HG02642 (cell line): ENCODE measurements around the gene EFCAB5.
"Not testable (repeated sequence)": the region's sequence is repeated elsewhere in the genome, so short reads cannot be mapped to it uniquely, and the experiment has no call there.

Source experiments
- ATAC-seq: cut with Tn5 transposase; IDR thresholded peaks from one replicate; pipeline ENCODE4 v1.9.1; 2021; ENCODE audit warnings: mild to moderate bottlenecking; ENCODE audit not compliant: unreplicated experiment, poor library complexity

The EFCAB5 gene

DNA sequence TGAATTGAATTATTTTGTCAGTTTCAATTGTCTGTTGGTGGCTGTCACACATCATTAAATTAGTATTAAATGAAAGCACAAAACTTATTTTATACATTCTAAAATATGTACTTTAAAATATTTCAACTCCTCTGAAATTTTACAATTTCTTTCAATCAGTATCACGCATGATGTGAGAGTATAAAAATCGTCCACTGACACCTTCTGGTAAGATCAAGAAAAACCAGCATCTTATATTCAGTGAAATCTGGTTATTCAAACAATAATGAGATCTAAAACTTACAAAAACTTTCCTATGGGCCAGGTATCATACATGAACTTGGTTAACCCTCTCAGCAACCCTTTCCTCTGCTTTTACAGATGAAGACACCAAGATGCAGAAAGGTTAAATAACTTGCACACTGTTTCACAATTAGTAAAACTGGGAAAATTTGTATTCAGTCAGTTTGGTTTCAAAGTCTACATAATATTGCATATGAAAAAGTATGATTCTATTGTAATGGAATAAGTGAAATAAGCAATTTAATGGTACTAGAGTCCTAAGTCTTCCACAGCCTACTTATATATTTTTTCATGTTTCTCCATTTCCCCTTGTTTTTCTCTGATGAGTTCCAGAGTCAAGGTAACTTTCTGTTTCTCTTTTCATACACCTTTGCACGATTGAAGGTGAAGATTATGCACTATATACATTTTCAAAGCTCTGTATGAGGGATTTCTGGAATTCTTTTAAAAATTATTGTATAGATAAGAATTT, 58.7 kb downstream of the EFCAB5 start:
- no peak for ATAC-seq

DNA sequence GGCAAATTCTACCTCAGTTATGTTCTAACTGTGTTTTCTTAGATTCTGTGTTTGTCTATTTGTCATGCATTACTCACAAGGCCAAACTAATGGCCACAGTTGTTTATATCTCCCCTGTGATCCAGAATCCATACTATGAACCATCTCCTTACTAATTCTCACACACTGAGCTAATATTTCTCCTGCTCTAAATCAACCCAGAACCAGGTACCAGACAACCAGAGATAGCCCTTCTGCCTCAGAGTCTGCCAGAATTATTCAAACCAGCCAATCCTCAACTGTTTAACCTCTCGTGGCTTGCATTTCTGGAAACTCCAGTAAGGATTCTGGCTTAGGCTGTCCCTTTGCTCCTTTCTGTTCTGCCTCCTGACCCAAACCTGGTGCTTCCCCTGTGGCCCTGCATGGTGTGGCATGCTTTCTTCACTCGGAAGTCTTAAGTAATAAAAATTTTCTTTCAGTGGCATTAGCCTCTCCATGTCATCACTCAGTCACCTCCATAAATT, 59.4 kb downstream of the EFCAB5 start:
- ATAC-seq, result no peak

DNA sequence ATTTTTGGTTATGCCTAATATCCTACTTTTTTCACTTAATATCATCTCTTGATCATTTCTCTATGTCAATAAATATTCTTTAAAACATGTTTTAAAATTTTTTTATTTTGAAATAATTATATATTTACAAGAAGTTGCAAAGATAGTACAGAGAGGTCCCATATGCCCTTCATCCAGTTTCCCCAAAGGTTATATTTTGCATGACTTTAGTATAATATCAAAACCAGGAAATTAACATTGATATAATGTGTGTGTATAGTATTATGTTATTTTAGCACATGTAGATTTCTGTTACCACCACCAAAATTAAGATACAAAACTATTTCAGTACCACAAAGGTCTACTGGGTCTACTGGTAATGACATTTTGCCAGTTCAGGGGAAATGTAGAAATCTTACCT, 60.7 kb downstream of the EFCAB5 start:
- no peak for ATAC-seq

DNA sequence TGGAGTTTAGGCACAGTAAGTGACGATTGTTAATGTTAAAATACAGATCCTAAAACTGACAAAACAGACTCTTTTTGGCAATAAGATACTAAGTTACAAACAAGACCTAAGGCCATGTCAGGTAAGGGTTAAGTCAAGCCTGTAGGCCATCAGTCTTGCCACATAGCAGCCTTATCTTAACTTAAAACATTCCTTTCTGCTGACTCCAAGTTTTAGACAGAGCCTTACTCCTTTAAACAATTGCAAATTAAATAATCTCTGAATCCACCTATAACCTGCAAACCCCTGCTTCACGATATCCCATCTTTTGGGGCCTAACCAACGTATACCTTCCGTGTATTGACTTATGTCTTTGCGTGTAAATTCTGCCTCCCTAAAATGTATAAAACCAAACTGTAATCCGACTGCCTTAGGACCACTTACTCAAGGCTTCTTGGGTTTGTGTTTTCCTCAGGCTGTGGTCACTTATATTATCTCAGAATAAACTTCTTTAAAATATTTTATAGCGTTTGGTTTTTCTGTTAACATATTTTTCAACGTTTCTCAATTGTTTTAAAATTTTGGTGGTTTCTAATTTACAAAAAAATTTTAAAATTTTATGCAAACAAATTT, 64.4 kb downstream of the EFCAB5 start:
- no peak for ATAC-seq

DNA sequence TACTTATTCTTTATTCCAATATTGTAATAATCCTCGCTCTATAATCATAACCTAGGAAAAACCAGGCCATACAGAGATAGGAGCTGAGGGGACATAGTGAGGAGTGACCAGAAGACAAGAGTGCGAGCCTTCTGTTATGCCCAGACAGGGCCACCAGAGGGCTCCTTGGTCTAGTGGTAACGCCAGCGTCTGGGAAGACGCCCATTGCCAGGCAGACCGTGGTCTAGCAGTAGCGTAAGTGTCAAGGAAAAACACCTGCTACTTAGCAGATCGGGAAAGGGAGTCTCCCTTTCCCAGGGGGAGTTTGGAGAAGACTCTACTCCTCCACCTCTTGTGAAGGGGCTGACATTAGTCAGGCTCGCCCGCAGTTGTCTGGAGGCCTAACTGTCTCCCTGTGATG, 70.5 kb downstream of the EFCAB5 start:
- not testable (repeated sequence) for ATAC-seq

DNA sequence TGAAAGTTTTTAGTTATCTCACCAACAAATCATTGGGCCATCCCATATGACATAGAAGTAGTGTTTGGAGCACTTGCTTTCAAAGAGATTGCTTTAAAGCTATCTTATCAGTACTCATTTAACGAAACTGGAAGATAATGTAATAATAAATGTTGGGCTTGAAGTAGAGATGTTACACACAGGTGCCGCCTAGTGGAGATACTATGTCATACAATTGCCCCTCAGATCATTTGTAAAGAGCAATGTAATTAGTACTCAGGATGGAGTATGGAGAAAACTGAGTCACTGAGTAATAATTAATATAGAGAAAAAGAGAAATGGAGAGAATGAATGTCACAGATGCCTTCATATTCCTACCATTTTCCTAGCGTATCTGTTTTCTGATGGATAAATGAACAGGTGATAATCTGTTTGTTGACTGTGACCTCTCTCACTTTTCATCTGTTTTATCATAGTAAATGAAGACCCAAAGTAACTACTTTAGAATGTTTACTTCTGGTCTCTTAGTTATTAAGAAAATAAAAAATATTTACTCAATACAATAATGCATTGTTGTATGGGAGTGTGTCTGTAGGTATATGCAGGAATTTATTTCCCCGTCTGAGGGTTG, 80.4 kb downstream of the EFCAB5 start:
- no peak for ATAC-seq

DNA sequence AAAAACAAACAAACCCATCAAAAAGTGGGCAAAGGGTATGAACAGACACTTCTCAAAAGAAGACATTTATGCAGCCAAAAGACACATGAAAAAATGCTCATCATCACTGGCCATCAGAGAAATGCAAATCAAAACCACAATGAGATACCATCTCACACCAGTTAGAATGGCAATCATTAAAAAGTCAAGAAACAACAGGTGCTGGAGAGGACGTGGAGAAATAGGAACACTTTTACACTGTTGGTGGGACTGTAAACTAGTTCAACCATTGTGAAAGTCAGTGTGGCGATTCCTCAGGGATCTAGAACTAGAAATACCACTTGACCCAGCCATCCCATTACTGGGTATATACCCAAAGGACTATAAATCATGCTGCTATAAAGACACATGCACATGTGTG, 83.9 kb downstream of the EFCAB5 start:
- ATAC-seq, result not testable (repeated sequence)

DNA sequence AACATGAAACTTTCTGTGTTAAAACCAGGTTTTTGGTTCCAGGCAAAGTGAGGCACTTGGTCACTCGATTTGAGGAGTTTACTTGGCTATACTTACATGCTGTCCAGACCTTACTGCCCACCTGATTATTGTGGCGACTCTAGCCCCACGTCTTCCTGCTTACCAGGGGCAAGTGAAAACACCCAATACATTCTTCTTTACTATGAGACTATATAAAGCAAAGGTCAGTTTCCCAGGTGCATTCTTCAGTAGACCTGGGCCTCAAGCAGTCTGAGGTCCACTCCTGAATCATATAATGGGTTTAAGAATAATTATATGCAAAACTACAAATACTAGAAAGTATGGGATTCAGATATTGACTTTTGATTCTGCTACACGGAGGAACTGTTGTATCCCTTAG, 86.2 kb downstream of the EFCAB5 start:
- no peak for ATAC-seq

DNA sequence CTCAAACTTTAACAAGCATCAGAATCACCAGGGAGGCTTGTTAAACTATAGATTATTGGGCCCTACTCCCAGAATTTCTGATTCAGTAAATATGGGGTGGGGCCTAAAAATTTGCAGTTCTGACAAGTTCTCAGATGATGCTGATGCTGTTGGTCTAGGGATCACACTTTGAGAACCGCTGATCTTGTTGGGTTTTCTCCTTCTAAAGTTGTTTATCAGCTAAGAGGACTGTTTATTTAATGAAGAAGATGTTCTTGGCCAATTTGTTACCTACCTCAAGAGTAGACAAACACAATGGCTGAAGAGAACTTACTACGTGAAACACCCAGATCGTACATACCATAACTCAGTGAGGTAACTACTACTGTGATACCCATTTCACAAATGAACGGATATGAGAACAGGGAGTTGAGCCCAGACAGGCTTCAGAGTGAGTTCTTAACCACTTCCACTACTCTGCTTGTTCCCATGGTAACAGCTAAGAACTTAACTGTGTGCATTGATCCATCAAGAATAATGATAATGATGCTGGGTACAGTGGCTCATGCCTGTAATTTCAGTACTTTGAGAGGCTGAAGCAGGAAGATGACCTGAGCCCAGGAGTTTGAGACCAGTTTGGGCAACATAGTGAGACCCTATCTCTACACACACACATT, 89.9 kb downstream of the EFCAB5 start:
- no peak for ATAC-seq

DNA sequence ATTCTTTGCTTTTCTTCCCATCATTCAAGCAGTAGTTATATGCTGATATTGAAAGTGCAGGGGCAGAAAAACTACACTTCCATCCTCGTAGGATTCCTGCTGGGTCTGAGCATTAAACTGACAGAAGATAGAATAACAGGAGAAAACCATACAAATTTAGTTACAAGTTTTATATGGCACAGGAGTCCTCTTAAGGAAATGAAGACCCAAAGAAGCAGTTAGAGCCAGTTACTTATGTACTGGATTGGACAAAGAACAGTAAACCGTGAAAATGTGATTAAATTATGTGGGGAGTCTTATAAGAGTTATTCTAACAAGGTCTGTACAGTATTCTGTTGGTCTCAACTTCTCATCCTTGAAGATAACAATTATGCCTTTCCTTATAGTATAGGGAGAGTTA, 93.9 kb downstream of the EFCAB5 start:
- no peak for ATAC-seq

DNA sequence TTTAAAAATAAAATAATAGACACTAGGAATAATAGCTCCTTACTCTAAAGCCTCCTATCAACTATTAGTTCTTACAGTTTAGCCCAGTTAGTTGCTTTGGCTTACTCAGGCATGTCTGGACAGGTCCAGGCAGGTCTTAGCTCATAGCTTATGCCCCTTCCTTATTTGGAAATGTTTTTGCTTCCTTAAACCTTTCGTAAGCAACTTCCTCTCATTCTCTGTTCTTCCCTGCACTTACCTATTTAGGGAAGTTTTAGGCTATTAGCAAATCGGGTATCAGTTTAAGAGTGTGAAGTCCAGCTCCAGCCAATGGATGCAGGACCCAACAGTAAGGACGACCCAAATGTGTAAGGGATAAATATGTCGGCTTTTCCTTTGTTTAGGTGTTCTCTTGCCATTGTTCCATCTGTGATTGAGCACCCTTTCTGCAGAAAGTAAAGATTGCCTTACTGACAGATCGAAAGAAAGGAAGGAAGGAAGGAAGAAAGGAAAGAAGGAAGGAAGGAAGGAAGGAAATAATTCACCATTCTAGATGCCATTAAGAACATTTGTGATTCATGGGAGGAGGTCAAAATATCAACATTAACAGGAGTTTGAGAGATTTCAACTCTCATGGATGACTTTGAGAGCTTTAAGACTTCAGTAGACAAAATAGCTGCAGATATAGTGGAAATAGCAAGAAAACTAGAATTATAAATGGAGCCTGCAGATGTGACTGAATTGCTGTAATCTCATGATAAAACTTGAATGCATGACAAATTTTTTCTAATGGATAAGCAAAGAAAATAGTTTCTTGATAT, 99.5 kb downstream of the EFCAB5 start:
- ATAC-seq, result not testable (repeated sequence)

DNA sequence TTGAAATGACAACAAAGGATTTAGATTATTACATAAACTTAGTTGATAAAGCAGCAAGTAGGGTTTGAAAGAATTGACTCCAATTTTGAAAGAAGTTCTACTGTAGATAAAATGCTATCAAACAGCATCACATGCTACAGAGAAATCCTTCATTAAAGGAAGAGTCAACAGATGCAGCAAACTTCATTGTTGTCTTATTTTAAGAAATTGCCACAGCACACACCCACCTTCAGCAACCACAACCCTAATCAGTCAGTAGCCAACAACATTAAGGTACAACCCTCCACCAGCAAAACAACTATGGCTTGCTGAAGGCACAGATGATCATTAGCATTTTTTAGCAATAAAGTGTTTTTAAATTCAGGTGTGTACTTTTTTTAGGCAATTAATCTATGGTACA, 100.1 kb downstream of the EFCAB5 start:
- no peak for ATAC-seq

DNA sequence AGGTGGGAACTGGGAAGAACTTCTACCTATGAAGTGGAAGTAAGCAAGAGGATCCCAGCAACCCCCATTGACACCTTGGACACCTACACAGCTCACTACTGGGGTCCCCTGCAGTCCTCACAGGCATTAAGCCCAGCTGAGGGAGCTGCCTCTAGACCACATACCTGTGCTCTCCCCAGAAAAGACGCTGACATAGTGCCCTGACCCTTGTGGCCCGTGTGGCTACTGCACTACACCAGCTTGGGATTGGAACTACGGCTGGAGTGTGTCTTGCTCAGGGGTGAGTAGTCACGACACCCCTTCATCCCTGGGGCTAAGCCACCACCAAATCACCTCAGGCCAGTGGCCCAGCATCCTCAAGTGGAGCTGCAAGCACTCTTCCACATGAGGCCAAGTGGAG, 120.9 kb downstream of the EFCAB5 start:
- ATAC-seq, result no peak

DNA sequence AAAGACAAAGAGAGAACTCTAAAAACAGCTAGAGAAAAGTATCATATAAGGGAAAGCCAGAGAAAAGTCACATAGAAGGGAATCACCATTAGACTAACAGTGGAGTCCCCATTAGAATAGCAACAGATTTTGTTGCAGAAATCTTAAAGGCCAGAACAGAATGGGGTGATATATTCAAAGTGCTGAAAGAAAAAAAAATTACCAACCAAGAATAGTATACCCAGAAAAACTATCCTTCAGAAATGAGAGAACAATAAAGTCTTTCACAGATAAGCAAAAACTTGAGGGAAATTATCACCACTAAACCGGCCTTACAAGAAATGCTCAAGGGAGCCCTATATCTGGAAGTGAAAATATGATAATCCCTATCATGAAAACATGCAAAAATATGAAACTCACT, 123.3 kb downstream of the EFCAB5 start:
- no peak for ATAC-seq

DNA sequence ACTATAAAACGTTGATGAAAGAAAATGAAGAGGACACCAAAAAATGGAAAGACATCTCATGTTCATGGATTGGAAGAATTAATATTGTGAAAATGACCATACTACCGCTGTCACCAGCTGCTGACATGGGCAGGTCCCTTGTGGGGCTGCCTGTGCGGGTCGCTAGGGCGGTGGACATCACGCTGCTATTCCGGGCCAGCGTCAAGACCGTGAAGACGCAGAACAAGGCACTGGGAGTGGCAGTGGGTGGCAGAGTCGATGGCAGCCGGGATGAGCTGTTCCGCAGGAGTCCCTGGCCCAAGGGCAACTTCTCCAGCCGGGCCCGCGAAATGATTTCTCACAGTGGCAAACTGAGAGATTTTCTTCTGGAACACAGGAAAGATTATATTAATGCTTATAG, 127.0 kb downstream of the EFCAB5 start:
- no peak for ATAC-seq

DNA sequence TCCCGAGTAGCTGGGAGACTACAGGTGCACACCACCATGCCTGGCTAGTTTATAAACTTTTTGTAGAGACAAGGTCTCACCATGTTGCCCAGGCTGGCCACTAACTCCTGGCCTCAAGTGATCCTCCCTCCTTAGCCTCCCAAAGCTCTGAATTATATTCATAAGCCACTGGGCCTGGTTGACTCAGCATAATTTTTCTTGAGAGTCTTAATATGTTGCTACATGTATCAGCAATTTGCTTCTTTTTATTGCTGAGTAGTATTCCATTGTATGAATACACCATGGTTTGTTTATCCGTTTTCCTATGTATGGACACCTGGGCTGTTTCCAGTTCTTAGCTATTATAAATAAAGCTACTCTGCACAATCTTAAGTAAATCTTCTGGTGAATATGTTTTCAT, 132.8 kb downstream of the EFCAB5 start:
- no peak for ATAC-seq

DNA sequence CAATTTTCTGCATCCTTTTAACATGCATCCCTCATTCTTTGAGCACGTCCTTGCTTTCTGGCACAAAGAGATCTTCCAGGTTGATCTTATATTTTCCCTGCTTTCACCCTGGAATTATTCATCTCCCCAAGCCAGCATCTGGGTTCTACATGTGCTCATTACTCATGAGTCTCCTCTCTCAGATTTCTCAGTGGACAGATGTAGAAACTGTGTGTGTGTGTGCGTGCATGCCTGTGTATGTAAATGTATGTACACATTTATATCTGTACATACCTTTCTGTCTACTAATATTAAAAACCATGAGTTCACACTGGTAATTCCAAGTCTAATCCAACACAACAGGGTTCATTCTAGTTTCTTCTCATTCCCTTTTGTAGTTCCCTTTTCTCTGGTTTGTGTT, 133.3 kb downstream of the EFCAB5 start:
- ATAC-seq, result no peak

DNA sequence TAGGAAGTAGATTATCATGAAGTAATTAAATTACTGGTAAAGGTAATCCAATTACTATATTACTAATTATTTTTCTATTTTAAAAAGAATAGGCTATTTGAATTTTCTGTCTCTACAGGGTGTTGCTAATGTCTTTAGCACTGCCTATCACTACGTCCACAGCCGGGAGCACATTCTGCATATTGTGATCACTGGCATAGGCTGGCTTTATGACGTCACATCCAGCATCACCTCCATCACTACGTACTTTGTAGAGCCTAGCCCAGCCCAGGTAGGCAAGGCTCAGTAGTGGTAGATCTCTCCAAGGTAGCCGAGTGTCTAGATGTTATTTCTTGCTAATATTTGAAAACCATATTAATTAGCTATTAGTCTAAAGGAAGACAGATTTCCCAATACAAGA, 141.3 kb downstream of the EFCAB5 start:
- ATAC-seq, result no peak

DNA sequence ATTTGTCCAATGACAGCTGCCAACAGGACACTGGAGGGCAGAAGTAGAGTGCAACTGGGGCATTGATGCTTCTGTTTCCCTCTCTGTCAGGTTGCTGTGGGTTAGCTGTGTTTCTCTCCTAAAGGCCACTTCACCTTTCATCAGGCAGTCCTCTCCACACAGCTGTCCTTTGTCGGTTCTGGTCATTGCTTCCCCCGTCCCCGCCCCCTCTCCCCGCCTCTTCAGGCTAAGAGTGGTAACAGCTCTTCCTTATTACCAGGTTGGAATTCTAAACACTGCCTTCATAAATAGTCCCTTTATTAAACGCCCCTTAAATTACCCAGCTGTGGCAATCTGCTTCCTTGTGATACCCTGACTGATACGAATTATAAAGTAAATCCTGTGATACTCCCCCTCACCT, 143.4 kb downstream of the EFCAB5 start:
- ATAC-seq, result no peak

DNA sequence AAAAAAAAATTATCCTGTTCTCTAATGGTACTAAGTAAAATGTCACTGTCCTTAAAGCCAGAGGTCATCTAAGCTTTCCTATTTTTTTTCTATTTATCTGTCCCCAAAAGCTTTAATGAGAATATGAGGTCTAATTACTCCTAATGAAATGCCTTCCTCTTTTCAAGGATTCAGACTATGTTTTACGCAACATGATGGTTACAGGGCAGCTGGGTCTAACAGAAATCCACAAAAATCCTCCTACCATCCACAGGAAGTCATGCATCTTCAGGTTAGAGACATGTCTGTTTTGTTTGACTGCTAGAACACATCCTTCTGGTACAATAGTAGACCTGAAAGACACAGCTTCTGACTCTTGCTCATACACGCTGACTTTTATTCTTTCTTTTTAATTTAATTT, 145.5 kb downstream of the EFCAB5 start:
- ATAC-seq, result no peak
